OCI-M2 (cell line): Measurements from ENCODE around the gene COL25A1.
"Not testable (repeated sequence)": the region's sequence is repeated elsewhere in the genome, so short reads cannot be mapped to it uniquely, and the experiment has no call there.

ENCODE experiments used
- DNase-seq: peaks from one replicate; lab custom pipeline; 2025; ENCODE audit not compliant: unreplicated experiment; lab: John Stamatoyannopoulos, UW

COL25A1 gene

DNA sequence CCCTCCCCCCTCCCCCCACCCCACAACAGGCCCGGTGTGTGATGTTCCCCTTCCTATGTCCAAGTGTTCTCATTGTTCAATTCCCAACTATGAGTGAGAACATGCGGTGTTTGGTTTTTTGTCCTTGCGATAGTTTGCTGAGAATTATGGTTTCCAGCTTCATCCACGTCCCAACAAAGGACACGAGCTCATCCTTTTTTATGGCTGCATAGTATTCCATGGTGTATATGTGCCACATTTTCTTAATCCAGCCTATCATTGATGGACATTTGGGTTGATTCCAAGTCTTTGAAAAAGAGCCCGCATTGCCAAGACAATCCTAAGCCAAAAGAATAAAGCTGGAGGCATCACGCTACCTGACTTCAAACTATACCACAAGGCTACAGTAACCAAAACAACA, 231.8 kb downstream of the COL25A1 start:
- DNase-seq = not testable (repeated sequence)

DNA sequence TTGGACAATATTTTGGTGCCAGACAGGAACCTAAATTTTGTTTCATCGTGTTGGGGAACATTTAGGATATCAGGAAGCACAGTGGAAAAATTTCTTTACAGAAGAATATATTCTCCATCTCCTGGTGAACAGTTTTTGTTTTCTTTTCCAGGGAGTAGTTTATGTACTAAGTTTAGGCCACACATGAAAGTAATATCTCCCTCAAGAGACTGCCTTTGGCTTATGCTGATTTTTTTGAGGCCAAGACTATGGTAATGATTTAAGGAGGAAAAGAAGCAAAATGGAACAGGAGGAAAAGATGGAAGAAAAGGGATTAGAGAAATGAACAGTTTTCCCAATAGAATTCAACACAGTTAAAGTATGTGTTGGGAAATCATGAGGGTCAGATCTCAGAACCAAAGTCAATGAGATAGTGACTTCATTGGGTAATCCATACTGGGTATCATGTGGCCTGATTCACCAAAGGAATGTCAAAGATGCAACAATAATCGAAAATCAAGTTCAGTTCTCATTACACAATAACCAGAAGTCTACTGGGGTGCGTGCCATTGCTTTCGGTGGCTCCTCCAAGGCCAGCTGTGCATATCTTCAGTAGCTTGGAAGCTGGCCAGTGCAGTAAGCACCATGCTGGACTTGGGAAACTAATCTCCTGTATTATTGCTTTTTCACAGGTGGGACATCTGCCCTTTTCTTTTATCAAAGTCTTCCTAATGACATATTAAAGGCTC, 234.8 kb downstream of the COL25A1 start:
- no peak for DNase-seq

DNA sequence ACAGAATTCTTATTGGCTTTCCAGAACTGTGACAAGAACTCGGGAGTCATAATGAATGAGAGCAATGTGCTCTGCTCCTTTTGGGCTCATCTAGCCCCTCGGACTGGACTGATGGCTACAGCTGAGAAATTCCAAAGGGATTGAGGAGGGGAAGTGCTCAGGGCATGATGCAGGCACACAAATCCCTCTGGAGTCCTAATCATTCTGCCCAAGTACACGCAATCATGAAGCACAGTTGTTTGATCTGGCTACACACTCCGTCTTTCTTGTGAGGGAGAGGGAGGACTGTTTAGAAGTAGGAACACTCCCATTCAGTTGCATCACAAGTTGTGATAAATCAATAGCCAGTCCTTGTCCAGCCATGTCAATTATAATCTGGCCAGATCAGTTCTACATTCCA, 237.5 kb downstream of the COL25A1 start:
- DNase-seq = no peak

DNA sequence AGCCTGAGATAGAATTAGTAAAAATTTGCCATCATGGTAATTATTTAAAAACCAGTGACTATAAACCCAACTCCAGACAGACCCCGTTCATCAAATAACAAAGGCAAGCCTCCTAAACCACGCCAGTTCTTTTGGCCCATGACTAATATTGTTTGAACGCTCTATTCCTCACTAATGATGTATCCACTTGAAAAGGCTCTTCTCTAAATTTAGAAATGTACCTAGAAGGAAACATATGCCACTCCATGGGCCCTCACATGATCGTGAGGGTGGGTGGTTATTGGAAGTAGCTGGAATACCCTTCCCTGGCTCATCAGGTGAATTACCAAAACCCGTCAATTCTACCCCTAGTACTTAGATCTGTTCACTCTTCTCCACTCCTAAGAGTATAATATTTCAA, 249.2 kb downstream of the COL25A1 start:
- no peak for DNase-seq

DNA sequence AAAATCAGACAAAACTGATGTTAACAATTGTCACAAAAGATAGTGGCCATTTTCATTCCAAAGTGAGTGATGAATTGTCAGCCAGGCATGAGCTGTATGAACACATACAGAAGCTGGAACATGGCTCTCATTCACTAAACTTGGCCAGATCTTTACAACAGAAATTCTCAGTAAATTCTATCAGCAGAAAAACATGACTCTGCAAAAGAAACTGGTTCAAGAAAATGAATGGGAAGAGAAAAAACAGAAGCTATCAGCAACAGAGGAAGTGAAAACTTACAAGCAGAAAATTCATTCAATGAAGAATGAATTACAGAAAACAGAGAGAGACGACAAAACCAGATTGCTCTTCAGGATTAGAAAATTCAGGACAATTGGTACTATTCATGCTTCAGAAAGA, 249.6 kb downstream of the COL25A1 start:
- DNase-seq = no peak

DNA sequence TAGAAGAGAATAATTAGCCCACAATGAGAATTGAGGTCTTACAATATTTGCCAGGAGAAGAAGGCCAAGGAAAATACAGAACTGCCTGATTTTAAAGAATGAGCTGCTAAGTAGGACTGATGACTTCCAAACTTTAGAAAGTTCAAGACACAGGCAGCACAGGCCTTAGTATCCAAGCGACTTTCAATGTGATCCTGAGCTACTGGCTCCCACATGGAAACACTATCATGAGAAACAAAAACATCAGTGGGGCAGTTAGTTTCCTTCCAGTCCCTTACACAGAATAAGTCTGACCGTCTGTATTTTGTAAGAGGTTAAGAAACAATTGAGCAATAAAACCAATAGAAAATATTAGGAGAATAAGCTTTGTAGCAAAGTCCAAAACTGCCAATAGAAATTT, 251.4 kb downstream of the COL25A1 start:
- DNase-seq = no peak

DNA sequence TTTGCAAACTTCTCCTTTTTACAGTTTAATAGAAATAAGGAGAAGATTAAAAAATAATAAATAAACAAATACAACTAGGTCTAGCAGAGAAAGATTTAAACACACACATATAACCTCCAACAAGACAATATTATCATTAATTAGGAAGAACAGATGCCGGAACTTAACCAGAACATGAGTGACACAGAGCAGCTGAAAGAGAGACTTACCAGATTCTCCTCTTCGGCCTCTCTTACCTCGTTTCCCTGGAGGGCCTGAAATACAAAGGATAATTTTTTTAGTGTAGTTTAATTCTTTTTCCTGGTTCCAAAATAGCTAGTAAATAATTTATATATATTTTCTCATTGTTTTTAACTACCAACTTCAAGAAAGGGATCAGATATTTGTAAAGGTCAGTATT, 252.5 kb downstream of the COL25A1 start:
- DNase-seq = no peak

DNA sequence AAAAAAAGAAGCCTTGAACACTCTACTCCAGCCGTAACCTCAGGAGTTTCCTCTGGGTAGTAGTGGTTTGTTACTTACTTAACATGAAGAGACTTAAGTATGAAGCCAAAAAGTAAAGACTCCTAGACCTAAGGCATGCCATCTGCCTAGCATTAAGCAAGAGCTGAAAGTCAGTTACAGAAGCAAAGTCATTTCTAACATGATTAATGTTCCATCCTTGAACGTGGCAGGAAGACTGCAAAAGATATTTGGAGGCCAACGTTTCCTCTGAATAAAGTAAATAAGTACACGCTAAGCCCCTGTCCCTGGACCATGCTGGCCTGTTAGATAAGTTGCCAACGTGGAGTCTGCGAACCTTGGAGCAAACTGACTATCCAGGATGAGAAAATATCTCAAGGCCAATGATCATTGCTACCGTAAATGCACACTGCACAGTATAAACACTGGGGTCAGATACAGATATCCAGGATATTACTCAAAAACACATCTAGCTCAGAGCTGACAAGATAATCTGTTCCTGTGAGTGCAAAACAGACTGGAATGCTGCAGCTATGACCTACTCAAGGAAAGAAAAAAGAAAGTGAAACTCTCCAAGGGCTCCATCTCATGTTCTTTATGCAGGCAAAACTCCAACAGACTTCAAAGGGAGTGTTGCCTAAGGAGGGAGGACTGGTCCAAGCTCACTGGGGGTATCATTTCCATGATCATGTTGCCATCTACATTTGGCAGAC, 255.8 kb downstream of the COL25A1 start:
- no peak for DNase-seq

DNA sequence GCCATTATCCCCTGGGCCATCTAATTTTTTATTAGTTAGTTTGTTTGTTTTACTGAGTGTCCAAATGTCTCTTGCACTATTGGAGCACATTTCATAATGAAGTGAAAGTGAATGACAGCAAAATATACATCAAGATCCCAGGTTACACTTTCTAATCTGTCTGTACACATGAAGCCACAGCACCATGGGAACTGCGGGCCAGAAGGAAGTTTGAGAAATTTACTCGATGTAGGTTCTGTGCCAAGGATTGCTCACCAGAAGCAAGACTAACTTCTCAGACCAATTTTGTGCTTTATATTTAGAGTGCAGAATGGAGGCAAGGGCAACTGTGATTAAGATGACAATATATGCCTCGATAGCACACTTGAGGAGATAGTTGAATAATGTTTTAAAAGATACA, 258.0 kb downstream of the COL25A1 start:
- DNase-seq = no peak

DNA sequence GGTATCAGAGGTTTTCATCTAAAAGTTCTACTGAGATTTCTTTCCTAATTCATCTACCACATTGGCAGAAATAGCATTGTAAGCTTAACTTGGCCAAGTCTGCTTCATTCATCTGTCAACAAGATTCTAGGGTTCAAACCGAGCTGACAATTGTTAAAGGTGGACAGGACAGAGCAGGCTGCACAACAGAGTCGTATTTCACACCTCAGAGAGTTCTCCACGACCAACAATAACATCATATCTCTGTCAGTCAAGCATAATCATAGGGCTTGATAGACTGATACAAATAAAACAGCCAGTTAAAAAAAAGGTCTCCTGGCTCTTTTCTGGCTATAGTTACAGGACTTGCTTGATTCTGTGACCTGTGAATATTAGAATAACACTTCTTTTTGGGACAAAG, 259.2 kb downstream of the COL25A1 start:
- DNase-seq = no peak

DNA sequence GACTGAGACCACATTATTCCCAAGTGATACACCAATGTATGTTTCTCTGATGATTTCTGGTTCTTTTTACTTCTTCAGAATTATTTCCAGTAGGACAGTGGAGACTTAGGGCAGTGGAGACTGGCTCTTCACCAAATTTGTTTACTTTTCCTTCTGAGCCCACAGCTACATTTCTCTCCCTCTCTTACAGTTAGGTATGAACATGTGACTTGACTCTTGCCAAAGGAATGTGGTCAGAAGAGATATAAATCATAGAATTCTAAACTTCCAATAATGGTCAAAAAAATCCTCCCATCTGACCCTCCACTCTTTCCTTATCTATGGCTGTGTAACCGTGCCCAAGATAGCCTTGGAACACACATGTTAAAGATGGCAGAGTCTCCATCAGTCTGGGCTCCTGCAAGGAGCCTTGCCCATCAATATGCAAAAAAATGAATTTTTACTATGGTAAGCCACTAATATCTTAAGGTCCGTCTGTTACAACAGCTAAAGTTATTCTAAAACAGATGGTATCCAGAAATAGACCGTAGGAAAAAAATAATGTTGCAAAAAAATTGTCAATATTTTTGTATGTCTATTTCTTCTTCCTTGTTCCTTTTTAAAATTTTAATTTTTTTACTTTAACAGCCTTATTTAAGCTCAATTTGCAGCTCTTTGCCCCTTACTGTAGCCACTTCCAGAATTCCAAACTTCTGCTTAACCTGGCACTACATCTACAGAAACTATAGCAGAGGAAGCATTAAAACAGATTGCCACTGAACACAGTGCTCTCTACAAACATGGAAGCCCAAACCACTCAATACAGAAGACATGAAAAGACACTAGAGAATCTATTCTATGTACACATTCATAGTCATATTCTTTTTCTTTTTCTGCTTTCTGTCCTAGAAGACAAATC, 260.7 kb downstream of the COL25A1 start:
- no peak for DNase-seq

DNA sequence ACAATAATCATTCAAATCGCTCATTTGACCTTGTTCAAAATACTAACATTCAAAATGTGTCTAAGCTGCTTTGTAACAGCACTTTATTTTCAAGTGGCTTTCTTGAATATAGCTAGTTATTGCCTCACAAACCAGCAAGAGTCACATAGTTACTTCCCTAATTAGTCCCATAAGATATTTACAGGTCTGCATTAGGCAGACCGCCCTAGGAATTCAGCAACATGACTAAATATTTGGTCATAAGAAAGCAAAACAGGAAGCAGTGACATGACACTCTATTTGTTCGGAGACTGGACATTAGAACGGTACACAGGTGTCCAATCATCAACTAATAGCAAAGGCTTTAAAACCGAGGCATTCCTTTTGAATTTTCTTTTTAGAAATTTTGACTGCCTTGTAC, 262.0 kb downstream of the COL25A1 start:
- DNase-seq = no peak

DNA sequence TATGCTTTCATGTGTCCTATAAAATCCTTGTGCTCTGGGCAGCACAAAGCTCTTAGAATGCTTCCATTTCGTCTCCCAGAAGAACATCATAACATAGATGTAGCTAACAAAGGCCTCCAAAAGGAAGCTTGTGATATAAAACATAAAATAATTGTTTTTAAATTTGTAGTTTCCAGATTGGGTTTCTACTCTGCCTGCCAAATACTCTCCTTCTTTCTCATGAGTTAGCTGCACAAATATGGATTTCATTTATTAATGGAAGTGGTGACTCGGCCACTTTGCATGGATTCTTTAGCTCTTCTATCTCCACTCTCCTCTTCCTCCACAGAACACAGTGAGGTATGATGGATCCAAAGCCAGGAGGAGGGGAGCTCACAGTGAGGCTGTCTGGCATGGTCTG, 265.4 kb downstream of the COL25A1 start:
- DNase-seq = no peak

DNA sequence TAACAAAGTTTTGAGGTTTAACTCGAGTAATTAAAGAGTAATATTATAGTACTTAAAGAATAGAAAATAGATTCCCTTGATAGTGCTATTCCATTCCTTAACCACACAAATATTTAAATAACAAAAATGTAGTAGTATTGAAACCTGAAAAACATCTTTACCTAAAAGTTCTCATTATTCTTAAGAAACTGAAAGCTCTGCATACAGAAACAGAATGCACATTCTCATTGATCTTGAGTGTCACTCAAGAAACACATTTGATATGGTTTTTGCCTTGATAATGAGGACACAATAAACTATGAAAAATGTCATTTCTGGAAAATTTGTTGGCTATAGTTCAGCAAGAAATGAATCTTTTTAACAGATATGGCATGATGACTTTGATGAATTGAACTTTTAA, 268.5 kb downstream of the COL25A1 start:
- DNase-seq = no peak

DNA sequence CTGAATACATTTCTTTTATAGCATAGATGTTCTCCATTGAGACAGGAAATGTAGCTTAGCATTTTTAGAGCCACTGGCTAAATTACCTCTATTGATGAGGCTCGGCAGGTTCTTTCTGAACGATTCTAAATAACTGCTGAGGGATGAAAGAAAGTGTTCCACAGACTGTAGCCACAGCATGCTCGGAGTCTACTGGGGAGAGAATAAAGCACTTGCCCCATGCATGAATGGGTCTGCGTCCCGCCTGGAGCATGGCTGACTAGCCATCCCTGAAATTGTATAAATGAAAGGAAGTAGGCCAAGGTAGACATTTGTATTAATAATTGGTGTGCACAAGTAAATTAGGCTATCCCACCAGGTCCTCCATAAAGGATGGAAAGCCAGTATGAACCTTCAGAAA, 269.8 kb downstream of the COL25A1 start:
- DNase-seq = no peak

DNA sequence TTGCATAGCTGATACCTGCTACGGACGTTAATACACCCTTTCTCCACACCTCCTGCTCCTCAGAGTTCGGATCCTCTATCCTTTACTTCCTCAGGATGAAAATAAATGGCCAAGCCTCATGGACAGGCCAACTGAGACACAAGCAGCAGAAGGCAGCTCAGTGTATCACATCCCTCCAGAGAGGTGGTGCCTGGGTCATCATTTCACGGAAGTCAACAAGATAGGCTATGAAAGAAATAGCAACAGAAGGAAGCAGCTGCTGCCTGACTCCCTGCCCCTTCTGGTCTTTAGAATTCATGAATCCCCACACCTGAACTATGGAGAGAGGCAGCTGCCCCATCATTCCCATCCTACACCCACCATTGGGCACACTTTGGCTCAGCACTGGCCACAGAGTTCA, 272.5 kb downstream of the COL25A1 start:
- DNase-seq = no peak

DNA sequence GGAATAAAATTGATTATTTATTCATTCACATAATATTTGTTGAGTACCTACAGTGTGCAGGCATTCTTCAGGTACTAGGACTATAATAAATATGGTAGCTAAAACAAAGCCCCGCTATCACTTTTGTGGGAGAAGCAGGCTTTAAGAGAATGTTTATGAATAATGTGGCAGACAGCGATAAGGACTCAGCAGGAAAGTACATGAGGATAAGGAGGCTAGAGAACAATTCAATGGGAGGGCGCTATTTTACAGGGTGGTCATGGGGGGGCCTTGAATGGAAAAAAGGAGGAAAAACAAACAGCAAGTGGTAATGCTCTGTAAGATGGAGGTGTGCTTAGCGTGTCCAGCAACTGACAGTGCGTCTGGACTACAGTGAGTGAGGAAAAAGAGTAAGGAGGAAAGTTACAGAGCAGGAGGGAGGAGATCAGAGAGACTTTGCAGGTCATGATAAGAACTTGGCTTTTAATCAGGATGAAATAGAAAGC, 275.4 kb downstream of the COL25A1 start:
- DNase-seq = peak; percentile 34

DNA sequence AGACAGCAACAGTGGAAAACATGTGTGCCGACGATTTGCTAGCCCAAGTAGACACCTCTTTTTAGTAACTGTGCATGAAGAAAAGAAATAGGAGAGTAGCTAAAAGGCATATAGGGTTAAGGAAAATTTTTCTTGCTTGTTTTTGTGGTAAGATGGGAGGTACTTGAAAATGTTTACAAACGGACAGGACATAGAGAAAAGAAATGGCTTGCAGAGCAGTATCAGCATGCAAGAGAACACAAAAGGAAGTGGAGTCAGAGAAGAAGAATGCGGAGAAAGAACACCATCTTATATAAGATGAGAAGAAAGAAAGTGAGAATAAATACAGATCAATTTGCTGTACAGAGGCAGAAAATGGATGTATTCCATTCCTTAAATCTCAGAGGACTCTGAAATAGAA, 275.9 kb downstream of the COL25A1 start:
- no peak for DNase-seq

DNA sequence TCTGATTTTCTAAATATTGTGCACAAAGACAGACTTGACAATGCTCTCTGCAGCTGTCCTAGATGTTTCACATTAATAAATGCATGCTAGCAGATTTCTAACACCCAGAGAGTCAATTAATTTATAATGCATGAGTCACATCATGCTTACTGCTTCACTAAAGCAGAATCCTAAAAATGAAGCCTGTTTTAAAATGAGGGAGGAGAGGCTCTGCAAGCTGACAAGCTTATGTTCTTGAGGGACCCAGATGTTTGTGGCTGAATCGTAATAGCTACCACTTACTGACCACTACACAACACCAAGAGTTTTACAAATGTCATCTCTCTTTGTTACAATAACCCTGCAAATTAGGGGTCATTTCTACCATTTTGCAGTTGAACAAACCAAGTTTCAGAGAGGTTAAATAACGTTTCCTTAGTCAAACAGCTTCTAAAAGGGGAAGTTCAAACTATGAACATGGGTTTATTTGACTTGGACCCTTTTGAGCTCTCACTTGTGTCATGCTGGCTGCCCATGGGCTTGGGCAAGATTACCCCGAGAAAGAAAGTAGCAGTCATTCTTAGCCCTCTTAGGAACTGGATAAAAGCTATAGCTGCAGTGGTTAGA, 276.9 kb downstream of the COL25A1 start:
- no peak for DNase-seq

DNA sequence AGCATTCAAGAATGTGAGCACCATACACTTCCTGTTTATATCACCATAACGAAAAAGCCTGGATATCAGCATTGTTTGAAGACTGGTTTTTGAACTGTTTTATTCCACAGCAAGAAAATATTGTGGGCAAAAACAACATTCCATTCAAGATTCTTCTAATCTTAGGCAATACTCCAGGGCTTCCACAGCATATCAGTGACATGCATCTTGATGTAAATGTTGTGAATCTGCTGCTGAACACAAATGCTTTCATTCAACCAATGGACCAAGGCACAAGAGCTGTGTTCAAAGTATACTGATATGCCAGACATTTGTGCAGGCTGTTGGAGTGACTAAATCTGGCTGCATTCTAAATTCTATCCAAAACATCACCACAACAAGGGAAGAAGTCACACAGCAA, 279.5 kb downstream of the COL25A1 start:
- DNase-seq = no peak

DNA sequence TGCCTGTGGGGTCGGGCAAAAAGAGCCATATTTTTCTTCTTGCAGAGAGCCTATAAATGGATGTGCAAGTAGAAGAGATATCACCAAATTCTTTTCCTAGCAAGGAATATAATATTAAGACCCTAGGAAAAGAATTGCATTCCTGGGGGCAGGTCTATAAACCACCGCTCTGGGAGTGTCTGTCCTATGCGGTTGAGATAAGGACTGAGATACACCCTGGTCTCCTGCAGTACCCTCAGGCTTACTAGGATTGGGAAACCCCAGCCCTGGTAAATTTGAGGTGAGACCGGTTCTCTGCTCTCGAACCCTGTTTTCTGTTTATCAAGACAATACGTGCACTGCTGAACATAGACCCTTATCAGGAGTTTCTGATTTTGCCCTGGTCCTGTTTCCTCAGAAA, 280.8 kb downstream of the COL25A1 start:
- DNase-seq = not testable (repeated sequence)
